ENCODE results near the gene FAF2.
"Not testable (repeated sequence)": the region's sequence is repeated elsewhere in the genome, so short reads cannot be mapped to it uniquely, and the experiment has no call there.

FAF2 gene

DNA sequence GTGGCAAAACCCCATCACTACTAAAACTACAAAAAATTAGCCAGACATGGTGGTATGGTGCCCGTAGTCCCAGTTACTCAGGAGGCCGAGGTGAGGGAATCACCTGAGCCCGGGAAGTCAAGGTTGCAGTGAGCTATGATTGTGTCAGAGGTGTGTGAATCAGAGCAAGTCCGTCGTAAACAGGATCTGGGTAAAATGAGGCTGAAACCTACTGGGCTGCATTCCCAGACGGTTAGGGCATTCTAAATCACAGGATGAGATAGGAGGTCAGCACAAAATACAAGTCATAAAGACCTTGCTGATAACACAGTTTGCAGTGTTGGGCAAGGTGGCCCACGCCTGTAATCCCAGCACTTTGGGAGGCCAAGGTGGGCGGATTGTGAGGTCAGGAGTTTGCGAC lies 29.9 kb upstream of the FAF2 start:
- no peak for DNase-seq (ENCODE audit: low read depth)

DNA sequence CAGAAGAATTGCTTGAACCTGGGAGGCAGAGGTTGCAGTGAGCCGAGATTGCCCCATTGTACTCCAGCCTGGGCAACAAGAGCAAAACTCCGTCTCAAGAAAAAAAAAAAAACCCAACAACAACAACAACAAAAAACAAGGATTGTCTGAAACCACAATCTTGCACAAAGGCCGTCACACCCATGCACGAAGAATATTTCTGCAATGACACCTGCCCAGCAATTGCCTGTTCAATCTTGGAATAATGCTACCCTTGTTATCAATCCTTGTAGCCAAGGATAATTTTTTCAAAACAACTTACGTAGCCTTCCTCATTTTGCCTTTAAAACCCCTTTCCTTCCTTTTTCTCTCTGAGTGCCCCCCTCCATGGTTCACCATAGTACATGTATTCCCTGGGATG lies 28.1 kb upstream of the FAF2 start:
- no peak for DNase-seq (ENCODE audit: low read depth)

DNA sequence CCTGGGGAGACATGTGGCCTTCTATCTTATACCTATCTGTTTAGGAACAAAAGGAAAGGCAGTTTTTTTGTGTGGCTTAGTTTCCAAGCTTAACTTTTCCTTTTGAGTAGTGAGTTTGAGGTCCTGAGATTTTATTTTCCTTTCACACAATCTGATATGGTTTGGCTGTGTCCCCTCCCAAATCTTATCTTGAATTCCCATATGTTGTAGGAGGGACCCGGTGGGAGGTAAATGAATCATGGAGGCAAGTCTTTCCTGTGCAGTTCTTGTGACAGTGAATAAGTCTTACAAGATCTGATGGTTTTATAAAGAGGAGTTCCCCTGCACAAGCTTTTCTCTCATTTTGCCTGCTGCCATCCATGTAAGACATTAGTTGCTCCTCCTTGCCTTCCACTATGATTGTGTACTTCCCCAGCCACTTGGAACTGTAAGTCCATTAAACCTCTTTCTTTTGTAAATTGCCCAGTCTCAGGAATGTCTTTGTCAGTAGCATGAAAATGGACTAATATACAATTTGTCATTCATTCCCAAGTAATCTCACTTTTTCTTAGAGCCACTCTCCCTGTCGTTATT lies 27.1 kb upstream of the FAF2 start:
- no peak for DNase-seq (ENCODE audit: low read depth)

DNA sequence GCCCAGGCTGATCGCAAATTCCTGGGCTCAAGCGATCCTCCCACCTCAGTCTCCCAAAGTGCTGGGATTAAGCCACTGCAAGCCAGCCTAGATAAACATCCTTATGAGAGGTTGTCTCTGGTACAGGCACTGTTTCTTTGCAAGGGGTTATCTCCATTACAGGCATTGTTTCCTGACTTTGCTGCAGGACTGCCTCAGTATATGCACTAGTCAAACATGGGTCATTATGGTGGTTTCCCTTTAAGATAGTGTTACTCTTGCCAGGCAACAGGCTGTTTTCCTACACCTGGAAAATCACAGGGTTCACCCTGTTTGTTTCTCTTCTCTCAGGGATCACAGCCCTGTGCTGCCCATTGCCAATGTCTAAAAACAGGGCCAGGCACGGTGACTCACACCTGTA lies 24.0 kb upstream of the FAF2 start:
- no peak for DNase-seq (ENCODE audit: low read depth)

DNA sequence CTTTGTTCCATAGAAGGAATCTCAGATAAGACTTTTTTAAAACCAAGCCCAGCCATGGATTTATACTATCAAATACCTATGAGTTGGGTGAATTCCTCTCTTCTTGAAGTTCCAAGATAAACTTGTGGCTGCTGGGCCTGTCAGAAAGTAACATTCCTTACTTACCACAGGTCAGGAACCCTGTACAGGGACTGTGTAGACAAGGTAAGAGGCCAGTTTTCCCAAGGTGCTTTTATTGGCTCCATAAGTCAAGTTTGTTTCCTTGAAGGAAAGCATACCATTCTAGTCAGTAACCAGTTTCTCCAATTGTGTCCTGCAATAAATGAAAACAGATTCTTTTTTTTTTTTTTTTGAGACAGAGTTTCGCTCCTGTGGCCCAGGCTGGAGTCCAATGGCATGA lies 23.0 kb upstream of the FAF2 start:
- no peak for DNase-seq (ENCODE audit: low read depth)

DNA sequence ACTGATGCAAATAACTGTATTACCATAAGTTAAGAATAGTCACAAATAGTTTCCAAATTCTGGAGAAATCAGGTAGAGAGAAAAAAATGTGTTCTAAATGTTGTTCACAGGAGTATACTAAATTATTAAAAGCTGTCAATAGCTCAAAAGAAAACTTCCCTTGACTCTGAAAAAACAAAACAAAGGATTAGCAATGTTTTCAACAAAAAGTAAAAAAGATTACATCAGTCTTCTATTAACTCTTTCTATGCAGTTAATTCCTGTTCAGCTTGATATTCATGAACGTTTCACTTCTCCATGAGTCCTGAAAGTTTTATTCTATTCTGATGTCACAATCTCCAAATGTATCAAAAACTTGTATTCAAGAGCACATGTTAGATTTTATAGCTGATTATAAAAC lies 22.4 kb upstream of the FAF2 start:
- no peak for DNase-seq (ENCODE audit: low read depth)

DNA sequence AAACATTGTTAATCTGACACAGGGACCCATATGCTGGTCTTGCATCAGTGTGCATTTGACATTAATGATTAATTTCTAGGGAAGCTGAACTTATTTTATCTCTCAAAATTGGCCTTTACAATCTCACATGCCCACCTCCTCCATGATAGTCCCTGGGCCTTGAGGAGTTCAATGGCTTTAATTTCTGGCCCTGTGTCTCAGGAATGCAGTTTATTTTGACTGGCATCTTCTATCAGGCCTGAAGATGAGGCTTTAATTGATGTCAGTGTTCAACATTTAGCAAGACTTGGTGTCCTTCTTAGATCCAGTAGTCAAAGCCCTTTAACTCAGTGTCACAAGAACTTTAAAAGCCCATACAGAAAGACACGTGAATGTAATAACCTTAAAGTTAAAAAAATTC lies 21.3 kb upstream of the FAF2 start:
- DNase-seq (ENCODE audit: low read depth), result no peak

DNA sequence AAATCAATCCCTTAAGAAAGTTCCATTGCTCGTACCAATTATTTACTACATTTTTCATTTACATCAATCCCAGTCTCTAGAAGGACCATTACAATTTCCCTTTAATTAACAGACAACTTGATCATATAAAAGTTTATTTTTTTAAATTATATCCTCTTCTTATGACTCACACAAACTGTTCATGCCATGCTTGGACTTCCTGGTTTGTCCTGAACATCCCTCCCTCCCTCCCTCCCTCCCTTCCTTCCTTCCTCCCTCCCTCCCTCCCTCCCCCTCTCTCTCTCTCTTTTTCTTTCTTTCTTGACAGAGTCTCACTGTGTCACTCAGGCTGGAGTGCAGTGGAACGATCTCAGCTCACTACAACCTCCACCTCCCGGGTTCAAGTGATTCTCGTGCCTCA lies 20.2 kb upstream of the FAF2 start:
- peak; percentile 29 for DNase-seq (ENCODE audit: low read depth)

DNA sequence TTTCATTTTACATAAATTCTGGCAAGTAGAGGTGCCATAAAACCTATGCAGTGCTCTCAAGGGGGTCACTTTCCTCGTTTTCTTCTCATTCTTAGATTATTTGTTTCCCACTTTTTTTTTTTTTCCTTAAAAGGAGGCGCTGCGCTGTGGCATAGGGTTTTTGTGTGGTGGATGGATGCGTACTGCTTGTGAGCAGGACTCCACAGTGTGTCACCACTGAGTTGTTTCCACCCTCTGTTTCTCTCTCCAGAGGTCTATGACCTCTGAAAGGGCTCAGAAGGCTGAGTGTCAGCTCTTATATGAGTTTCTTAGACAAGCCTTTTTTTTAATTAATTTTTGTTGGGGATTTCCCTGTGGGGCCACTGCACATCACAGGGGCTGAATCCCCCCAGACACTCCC lies 18.2 kb upstream of the FAF2 start:
- no peak for DNase-seq (ENCODE audit: low read depth)

DNA sequence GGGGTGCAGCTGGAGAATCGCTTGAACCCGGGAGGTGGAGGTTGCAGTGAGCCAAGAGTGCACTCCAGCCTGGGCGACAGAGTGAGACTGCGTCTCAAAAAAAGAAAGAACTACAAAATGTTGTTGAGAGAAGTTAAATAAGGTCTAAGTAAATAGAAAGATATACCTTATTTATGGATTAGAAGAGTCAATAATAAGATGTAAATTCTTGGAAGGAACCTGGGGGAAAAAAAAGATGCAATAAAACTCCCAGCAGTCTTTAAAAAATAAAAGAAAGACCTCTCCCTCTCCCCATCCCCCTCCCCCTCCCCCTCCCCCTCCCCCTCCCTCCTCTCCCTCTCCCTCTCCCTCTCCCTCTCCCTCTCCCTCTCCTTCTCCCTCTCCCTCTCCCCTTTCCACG lies 15.5 kb upstream of the FAF2 start:
- no peak for DNase-seq (ENCODE audit: low read depth)

DNA sequence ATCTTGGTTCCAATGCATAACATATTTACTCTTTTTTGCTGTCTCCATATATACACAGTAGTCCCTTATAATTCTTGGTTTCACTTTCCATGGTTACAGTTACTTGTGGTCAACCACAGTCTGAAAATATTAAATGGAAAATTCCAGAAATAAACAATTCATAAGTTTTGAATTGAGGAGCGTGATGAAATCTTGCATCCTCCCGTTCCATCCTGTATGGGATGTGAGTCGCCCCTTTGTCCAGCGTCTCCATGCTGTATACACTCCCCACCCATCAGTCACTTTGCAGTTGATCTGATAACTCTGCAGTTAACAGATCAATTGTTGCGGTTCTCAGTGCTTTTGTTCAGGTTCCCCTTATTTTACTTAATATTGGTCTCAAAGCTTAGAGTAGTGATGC lies 11.5 kb upstream of the FAF2 start:
- peak; percentile 39 for DNase-seq (ENCODE audit: low read depth)

DNA sequence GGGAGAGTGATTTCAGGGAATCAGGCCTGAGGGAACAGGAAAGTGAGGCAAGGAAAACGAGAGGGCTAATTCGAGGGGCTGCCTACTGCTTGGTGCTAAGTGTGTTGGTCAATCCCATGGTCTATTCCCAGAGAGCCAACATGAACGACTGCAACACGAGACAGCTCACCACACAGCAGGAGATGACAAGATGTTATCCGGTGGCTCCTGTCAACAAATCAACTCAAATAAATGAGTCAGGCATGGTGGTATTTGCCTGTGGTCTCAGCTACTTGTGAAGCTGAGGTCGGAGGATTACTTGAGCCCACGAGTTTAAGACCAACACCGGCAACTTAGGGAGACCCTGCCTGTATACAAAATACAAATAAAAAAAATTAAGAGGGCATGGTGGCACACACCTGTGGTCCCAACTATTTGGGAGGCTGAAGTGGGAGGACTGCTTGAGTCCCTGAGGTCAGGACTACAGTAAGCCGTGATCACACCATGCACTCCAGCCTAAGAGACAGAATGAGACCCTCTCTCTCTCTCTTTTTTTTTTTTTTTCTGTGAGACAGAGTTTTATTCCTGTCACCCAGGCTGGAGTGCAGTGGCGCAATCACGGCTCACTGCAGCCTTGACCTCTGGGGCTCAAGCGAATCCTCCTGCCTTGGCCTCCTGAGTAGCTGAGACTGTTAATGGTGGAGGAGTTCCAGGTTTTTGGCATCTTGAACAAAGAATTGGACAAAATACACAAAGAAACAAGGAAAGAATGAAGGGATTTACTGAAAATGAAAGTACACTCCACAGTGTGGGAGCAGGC lies 9.0 kb upstream of the FAF2 start:
- DNase-seq (ENCODE audit: low read depth), result no peak

DNA sequence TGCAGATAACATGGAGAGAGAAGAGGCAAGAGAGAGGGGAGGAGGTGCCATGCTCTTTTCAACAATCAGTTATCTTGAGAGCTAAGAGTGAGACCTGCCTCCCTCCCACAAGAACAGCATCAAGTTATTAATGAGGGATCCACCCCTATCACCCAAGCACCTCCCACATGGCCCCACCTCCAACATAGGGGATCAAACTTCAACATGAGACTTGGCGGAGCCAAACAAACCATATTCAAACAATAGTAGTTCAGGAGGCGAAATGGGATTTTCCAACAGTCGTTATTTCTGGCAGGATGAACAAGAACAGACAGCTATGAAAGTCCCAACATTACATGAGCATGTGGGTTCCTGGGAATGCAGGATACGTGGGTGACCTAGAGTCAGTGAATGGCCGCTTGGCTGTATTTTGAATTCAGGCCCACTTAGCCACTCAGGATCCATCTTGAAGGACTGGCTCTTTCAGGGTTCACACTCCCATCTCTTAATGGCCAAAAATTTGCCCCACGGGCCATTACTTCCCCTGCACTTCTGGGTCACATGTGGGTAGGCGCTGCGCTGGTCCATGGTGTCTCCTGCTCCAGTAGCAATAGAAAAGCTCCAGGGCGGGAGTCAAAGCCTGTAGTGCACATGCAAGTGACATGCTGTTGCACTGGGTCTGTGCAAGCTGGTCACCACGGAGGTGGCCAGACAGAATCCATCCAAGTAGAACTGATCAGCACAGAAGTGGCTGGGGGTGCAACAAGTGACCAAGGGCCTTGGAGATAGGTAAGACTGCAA lies 7.1 kb upstream of the FAF2 start:
- no peak for DNase-seq (ENCODE audit: low read depth)

DNA sequence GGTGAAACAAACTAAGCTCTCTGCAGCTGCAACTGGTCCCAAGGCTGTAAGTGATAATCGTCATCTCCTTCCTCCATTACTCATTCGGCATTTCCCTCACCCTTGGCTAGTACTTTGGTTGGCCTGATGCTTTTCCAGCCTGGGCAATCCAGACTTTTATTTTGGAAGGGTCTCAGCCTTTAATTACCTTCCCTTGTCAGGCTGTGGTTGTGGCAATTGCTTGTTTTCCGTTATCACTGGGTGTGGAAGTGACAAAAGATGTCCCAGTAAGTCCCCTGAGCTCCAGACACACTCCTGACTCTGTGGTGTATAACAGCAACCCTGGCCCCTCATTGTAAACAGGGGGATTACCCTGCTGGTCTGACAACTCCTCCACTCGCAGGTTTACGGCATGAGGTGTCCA lies 6.3 kb upstream of the FAF2 start:
- no peak for DNase-seq (ENCODE audit: low read depth)

DNA sequence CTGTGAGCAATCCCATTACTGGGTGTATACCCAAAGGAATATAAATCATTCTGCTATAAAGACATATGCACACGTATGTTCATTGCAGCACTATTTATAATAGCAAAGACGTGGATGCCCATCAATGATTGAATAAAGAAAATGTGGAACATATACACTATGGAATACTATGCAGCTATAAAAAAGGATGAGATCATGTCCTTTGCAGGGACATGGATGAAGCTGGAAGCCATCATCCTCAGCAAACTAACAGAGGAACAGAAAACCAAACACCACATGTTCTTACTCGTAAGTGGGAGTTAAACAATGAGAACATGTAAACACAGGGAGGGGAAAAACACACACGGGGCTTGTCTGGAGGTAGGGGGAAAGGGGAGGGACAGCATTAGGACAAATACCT lies 5.3 kb upstream of the FAF2 start:
- DNase-seq (ENCODE audit: low read depth), result not testable (repeated sequence)

DNA sequence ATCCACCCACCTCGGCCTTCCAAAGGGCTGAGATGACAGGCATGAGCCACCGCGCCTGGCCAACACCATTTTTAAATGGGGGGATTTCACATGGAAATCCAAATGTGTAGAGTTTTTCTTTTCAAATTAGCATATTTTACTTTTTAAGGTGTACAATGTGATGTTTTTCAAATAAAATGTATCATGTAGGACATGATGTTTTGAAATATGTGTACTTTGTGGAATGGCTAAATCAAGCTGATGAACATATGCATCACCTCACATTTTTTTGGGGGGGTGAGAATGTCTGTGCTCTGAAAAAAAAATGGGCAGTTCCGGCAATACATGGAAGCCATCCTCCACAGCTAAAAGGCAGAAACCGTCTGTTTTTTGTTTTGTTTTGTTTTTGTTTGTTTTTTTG lies 3.4 kb upstream of the FAF2 start:
- no peak for DNase-seq (ENCODE audit: low read depth)

DNA sequence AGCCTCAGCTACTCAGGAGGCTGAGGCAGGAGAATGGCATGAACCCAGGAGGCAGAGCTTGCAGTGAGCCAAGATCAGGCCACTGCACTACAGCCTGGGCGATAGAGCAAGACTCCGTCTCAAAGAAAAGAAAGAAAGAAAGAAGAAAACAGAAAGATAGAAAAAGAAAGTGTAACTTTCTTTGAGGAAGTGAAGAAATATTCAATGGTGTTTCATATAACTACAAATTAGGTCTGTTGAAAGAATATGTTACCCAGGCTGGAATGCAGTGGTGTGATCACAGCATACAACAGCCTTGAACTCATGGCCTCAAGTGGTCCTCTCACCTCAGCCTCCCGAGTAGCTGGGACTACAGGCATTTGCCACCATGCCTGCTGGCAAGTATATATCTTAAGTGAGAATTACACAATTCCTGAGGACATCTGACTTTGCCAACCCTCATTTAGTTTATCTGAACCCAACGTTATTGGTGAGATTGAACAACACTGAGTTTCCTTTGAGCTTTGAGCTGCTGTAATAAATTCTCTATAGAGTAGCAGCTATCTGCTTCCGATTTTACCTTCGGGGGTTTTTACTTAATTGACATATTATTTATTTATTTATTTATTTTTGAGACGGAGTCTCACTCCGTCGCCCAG lies 2.0 kb upstream of the FAF2 start:
- DNase-seq (ENCODE audit: low read depth), result no peak

DNA sequence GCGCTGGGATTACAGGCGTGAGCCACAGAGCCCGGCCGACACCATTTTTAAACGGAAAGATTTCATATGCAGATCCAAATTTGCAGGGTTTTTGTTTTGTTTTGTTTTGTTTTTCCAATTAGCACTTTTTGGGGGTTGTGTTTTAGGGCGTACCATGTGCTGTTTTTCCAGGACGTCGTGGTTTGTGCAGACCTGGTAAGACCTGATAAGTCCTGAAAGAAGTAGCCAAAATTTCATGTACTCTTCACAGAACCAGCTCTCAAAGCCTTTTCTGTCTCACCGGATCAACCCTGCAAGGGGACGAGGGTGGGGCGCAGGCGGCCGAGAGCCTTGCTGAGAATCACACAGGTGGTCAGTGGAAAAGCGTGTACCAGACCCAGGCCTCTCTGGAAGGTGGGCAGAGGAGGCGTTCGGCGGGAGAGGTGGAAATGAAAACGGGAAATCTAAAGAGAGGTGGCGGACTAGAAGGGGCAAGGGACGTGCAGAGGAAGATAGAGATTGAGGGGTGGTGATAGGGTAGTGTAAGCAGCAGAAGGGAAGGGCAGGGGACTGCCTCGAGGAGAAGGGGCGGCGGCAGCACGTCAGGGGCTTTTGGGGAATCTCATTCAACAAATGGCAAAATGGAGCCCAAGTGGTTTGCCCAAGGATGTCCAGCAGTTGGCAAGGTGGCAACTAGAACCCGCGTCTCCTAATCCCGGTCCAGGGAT lies 1.1 kb upstream of the FAF2 start:
- DNase-seq (ENCODE audit: low read depth), result no peak

DNA sequence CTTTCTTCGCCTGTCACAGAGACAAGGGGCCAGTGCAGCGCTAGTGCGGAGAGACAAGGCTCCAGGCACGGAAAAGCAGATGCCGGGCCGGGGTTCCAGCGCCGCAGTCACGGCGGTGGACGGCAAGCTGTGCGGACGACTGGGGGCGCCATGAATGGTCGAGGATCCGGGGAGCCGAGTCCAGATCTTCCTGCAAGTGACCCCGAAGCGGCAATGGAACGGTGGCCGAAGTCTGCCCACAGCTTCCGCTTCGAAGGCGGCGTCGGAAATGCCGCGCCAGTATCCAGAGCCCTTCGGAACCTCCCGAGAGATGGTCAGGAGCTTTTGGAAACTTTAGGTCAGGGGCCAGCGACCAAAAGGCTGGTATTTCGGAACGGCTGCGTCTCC lies 601 bp upstream of the FAF2 start:
- DNase-seq (ENCODE audit: low read depth), result no peak

DNA sequence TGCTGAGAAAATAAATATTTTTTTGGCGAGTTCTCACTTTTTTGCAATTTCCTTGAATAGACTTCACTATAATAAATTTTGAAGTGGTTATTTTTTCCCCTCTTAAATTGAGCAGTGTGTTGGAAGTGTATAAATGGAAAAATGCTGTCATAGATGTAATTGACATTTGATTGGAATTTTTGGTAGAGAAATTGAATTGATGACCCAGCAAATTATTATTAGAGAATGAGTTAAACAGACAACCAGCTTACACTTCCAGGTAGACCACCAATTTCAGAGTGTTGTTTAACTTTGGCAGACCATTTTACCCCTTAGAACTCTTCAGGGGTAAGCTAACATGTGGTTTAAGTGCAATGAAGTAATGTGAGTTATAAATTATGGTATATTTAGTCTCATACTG lies 1.9 kb downstream of the FAF2 start:
- no peak for DNase-seq (ENCODE audit: low read depth)

DNA sequence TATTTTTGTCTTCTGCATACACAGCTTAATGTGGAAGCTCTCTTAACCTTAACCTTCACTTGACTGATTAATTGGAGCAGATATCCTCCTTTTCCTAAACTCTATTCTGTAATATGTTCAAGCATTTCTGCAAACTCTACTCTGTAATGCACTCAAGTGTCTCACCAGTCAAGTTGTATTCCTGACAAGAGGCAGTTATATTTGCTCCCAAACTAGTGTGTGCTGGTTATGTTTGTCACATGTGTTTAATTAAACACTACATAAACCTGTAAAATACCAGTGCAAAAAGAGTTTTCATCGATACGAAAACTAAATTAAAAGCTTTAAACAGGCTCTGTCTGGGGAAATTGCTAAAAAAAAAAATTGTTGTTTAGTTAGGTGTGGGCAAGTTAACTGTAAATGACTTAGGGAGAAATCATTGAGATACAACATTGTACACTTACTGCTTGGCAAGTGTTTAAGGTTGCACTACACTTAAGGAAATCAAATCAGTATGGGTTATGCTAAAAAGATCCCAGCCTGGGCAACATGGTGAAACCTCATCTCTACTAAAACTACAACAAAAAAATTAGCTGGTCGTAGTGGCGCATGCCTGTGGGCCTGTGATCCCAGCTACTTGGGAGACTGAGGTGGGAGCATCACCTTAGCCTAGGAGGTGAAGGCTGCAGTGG lies 6.7 kb downstream of the FAF2 start:
- DNase-seq (ENCODE audit: low read depth), result peak; percentile 28
